Tibial nerve (tissue), 4 donors: ENCODE results near the gene CCDC122.

Experiments used
- CTCF ChIP-seq, 5 experiments: fragments of 200-600 bp in 3 of 5; fragments of 450-650 bp in 2 of 5; sonication (generic) in 3 of 5; IDR thresholded peaks; one replicate each; pipeline ENCODE4 v1.5.1; 2016 to 2019; ENCODE audit warnings: antibody characterized with exemption in 5 of 5, mild to moderate bottlenecking in 3 of 5, moderate library complexity in 2 of 5
- EP300 ChIP-seq, 2 donors: sonication (generic); formaldehyde crosslinking; IDR thresholded peaks; one replicate each; pipeline ENCODE4 v1.6.1; 2017; ENCODE audit warnings: antibody characterized with exemption in 2 of 2, mild to moderate bottlenecking in 1 of 2
- POLR2A ChIP-seq, 2 donors: fragments of 450-650 bp; IDR thresholded peaks; one replicate each; pipeline ENCODE4 v1.6.1; 2017; ENCODE audit warnings: antibody characterized with exemption in 2 of 2, mild to moderate bottlenecking in 2 of 2, moderate library complexity in 2 of 2

DNA sequence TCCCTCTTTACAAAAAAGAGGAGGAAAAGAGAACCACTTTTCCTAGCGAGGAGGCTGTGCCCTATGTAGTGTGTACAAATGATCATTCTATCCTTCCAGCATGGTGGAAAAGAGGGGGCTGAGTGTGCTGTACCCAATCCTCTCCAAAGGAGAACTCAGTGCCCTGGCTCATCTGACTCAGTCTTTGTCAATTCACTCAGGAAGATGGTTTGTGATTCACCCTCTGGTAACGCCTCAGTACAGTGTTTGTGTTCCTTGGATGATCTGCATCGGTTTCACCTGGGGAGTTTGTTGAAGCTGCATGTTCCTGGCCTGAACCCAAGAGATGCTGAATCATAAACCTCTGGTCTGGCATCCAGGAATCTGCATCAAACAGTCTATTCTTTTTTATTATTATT, 74.5 kb downstream of the CCDC122 start:
- TF ChIP-seq CTCF (IDR thresholded peaks at IDR 0.05) (no peak), POLR2A (IDR thresholded peaks at IDR 0.05) (no peak), EP300 (IDR thresholded peaks at IDR 0.05) (no peak)
